H1 (cell line): ENCODE results near the gene SLC35F3. TPM values are rescaled to one million over a fixed set of nuclear protein-coding genes. Genes with fewer than 3 reads are reported as not detected.

ENCODE experiments used
- CTCF ChIA-PET: fragments of 300-600 bp; sonication (Branson Sonifier 250); formaldehyde crosslinking; loops from one replicate; lab custom pipeline; 2021; ENCODE audit not compliant: partially characterized antibody; lab: Charles Lee
- POLR2A ChIA-PET: fragments of 300-600 bp; sonication (Branson Sonifier 250); formaldehyde crosslinking; loops from one replicate; lab custom pipeline; 2021; ENCODE audit warnings: inconsistent platforms; ENCODE audit not compliant: partially characterized antibody; lab: Charles Lee
- DNase-seq, 2 experiments: peaks; one replicate each; pipeline versions ENCODE4 v3.0.0 to v3.0.0-alpha.2; 2010 to 2022; ENCODE audit warnings: low spot score in 2 of 2, low read depth in 1 of 2, mixed read lengths in 1 of 2
- FAIRE-seq: peaks from 2 replicates; lab custom pipeline; 2011; peaks lifted over from hg19 to GRCh38; lab: Jason Lieb, UNC
- H2AFZ ChIP-seq: 2 replicates; pipeline ENCODE4 v1.8.1; 2012; ENCODE audit warnings: low read length, inconsistent platforms
- H2AK5ac ChIP-seq: 2 replicates; pipeline ENCODE4 v1.6.1; 2013; ENCODE audit warnings: low read depth, low read length
- H2BK120ac ChIP-seq: replicated peaks from 2 replicates; pipeline ENCODE3; 2013; ENCODE audit warnings: low read depth, low read length, inconsistent platforms
- H2BK12ac ChIP-seq: 2 replicates; pipeline ENCODE4 v1.6.1; 2013; ENCODE audit warnings: low read depth, low read length
- H2BK15ac ChIP-seq: 2 replicates; pipeline ENCODE4 v1.6.1; 2013; ENCODE audit warnings: low read length
- H2BK20ac ChIP-seq: 2 replicates; pipeline ENCODE4 v1.6.1; 2013; ENCODE audit warnings: low read length
- H2BK5ac ChIP-seq: 2 replicates; pipeline ENCODE4 v1.6.1; 2013; ENCODE audit warnings: low read depth, low read length
- H3K14ac ChIP-seq: 2 replicates; pipeline ENCODE4 v1.6.1; 2013; ENCODE audit warnings: inconsistent platforms; ENCODE audit not compliant: insufficient read length
- H3K18ac ChIP-seq: 2 replicates; pipeline ENCODE4 v1.6.1; 2013; ENCODE audit warnings: low read length; ENCODE audit errors: extremely low read depth
- H3K23ac ChIP-seq: 2 replicates; pipeline ENCODE4 v1.6.1; 2013; ENCODE audit warnings: inconsistent platforms; ENCODE audit not compliant: insufficient read length
- H3K23me2 ChIP-seq: 2 replicates; pipeline ENCODE4 v1.6.1; 2013; ENCODE audit warnings: low read depth, low read length
- H3K27ac ChIP-seq: 2 replicates; pipeline ENCODE4 v1.6.1; 2011; ENCODE audit warnings: low read depth, low read length, inconsistent platforms
- H3K27me3 ChIP-seq, 4 experiments: replicated peaks in 1 of 4; 1 replicate in 1 of 4; 2 replicates in 3 of 4; pipeline versions ENCODE4 v1.6.1 to v1.8.1; 2011 to 2013; ENCODE audit warnings: low read length in 3 of 4, mild to moderate bottlenecking in 3 of 4, inconsistent platforms in 2 of 4, mixed read lengths in 2 of 4, moderate library complexity in 1 of 4; ENCODE audit not compliant: control insufficient read depth in 3 of 4, insufficient read depth in 3 of 4; ENCODE audit errors: extremely low read depth in 1 of 4
- H3K36me3 ChIP-seq, 4 experiments: 2 replicates each; pipeline versions ENCODE4 v1.6.1 to v1.8.1; 2011 to 2013; ENCODE audit warnings: mild to moderate bottlenecking in 4 of 4, low read length in 3 of 4, moderate library complexity in 2 of 4, control low read depth in 1 of 4, inconsistent platforms in 1 of 4; ENCODE audit not compliant: insufficient read depth in 4 of 4, control insufficient read depth in 2 of 4
- H3K4ac ChIP-seq: replicated peaks from 2 replicates; pipeline ENCODE3; 2013; ENCODE audit warnings: low read length, low read depth, mixed read lengths, inconsistent platforms; ENCODE audit not compliant: insufficient read length
- H3K4me1 ChIP-seq, 4 experiments: replicated peaks in 1 of 4; 1 replicate in 1 of 4; 2 replicates in 3 of 4; pipeline versions ENCODE4 v1.6.1 to v1.8.1; 2011 to 2013; ENCODE audit warnings: low read length in 3 of 4, inconsistent platforms in 2 of 4, mixed read lengths in 1 of 4; ENCODE audit not compliant: insufficient read depth in 4 of 4, control insufficient read depth in 3 of 4
- H3K4me2 ChIP-seq, 2 experiments: 2 replicates each; pipeline versions ENCODE4 v1.6.1 to v1.8.1; 2011 to 2013; ENCODE audit warnings: low read depth in 2 of 2, low read length in 2 of 2, control low read depth in 1 of 2, inconsistent platforms in 1 of 2, mild to moderate bottlenecking in 1 of 2; ENCODE audit not compliant: insufficient read depth in 1 of 2
- H3K4me3 ChIP-seq, 4 experiments: fragments of 200-600, 300-600 bp in 1 of 4; sonication (generic), shearing (Covaris generic), sonication (Bioruptor Twin) in 1 of 4; 2 replicates each; pipeline versions ENCODE4 v1.5.1 to v1.8.1; 2011 to 2016; ENCODE audit warnings: low read length in 4 of 4, low read depth in 3 of 4, control low read depth in 2 of 4, inconsistent platforms in 2 of 4, mild to moderate bottlenecking in 2 of 4, mixed read lengths in 1 of 4, moderate library complexity in 1 of 4; ENCODE audit not compliant: insufficient read depth in 2 of 4; ENCODE audit errors: extremely low read depth in 1 of 4
- H3K56ac ChIP-seq: replicated peaks from 2 replicates; pipeline ENCODE3; 2013; ENCODE audit warnings: low read depth, mild to moderate bottlenecking, mixed read lengths, low read length, inconsistent platforms; ENCODE audit not compliant: insufficient read length
- H3K79me1 ChIP-seq: 2 replicates; pipeline ENCODE4 v1.6.1; 2013; ENCODE audit warnings: low read depth, low read length, control low read depth
- H3K79me2 ChIP-seq, 2 experiments: 2 replicates each; pipeline versions ENCODE4 v1.6.1 to v1.8.1; 2012 to 2013; ENCODE audit warnings: low read length in 2 of 2, mild to moderate bottlenecking in 2 of 2, inconsistent platforms in 1 of 2; ENCODE audit not compliant: insufficient read depth in 2 of 2, control insufficient read depth in 1 of 2
- H3K9ac ChIP-seq, 4 experiments: replicated peaks in 1 of 4; 1 replicate in 1 of 4; 2 replicates in 3 of 4; pipeline versions ENCODE4 v1.6.1 to v1.8.1; 2011 to 2013; ENCODE audit warnings: low read depth in 3 of 4, low read length in 3 of 4, control low read depth in 2 of 4, mild to moderate bottlenecking in 2 of 4, moderate library complexity in 2 of 4, inconsistent platforms in 1 of 4; ENCODE audit errors: extremely low read depth in 1 of 4
- H3K9me3 ChIP-seq, 2 experiments: 2 replicates each; pipeline versions ENCODE4 v1.6.1 to v1.8.1; 2012 to 2013; ENCODE audit warnings: mild to moderate bottlenecking in 2 of 2, moderate library complexity in 2 of 2, control low read depth in 1 of 2, inconsistent platforms in 1 of 2, low read depth in 1 of 2, low read length in 1 of 2, mixed read lengths in 1 of 2; ENCODE audit not compliant: insufficient read depth in 2 of 2
- H4K20me1 ChIP-seq, 2 experiments: replicated peaks in 1 of 2; 2 replicates each; pipeline versions ENCODE3 to v1.8.1; 2011 to 2013; ENCODE audit warnings: inconsistent platforms in 2 of 2, low read length in 2 of 2, mild to moderate bottlenecking in 1 of 2; ENCODE audit not compliant: insufficient read depth in 2 of 2, control insufficient read depth in 1 of 2
- H4K5ac ChIP-seq: 2 replicates; pipeline ENCODE4 v1.6.1; 2013; ENCODE audit warnings: low read length, low read depth, mixed read lengths, inconsistent platforms; ENCODE audit not compliant: insufficient read length
- H4K8ac ChIP-seq: 2 replicates; pipeline ENCODE4 v1.8.0; 2013; ENCODE audit warnings: mild to moderate bottlenecking, moderate library complexity, low read length, inconsistent platforms; ENCODE audit not compliant: insufficient read depth; ENCODE audit errors: extremely low read depth
- H4K91ac ChIP-seq: replicated peaks from 2 replicates; pipeline ENCODE3; 2013; ENCODE audit warnings: low read length, mixed read lengths, inconsistent platforms; ENCODE audit not compliant: insufficient read length
- CBX8 ChIP-seq: fragments of 300-800, 300-1000 bp; sonication (generic); IDR thresholded peaks from 2 replicates; pipeline ENCODE4 v1.7.1; 2016; ENCODE audit warnings: low read depth, low read length, borderline replicate concordance
- CHD2 ChIP-seq: IDR thresholded peaks from 2 replicates; pipeline ENCODE4 v1.6.1; 2012; ENCODE audit warnings: low read length, improper control_type of control experiment
- CTBP2 ChIP-seq: IDR thresholded peaks from 2 replicates; pipeline ENCODE4 v1.7.0; 2011; ENCODE audit warnings: borderline replicate concordance, mild to moderate bottlenecking, moderate library complexity, mixed read lengths, low read length; ENCODE audit not compliant: insufficient read depth, insufficient read length
- HDAC2 ChIP-seq, 2 experiments: fragments of 300-600 bp in 1 of 2; sonication (generic) in 1 of 2; IDR thresholded peaks; 2 replicates each; pipeline ENCODE4 v1.6.1; 2011 to 2012; ENCODE audit warnings: low read depth in 2 of 2, low read length in 2 of 2, mild to moderate bottlenecking in 2 of 2, moderate library complexity in 2 of 2, borderline replicate concordance in 1 of 2, inconsistent platforms in 1 of 2
- KDM4A ChIP-seq: IDR thresholded peaks from one replicate; pipeline ENCODE4 v1.7.1; 2012; ENCODE audit warnings: low read depth, mild to moderate bottlenecking, moderate library complexity, low read length, inconsistent platforms; ENCODE audit not compliant: severe bottlenecking
- NANOG ChIP-seq: IDR thresholded peaks from 2 replicates; pipeline ENCODE4 v1.6.1; 2011; ENCODE audit warnings: low read length, low read depth, mild to moderate bottlenecking, inconsistent platforms; ENCODE audit not compliant: insufficient read depth, poor library complexity, severe bottlenecking
- POU5F1 ChIP-seq: IDR thresholded peaks from 2 replicates; pipeline ENCODE4 v1.6.1; 2011; ENCODE audit warnings: low read depth, mild to moderate bottlenecking, low read length, moderate library complexity
- RFX5 ChIP-seq: IDR thresholded peaks from 2 replicates; pipeline ENCODE4 v1.6.1; 2011; ENCODE audit warnings: low read depth, low read length, improper control_type of control experiment, borderline replicate concordance
- RNF2 ChIP-seq: fragments of 200-900, 300-1000 bp; sonication (generic); IDR thresholded peaks from 2 replicates; pipeline ENCODE4 v1.7.1; 2016; ENCODE audit warnings: borderline replicate concordance, low read depth, mild to moderate bottlenecking, antibody characterized with exemption, low read length; ENCODE audit not compliant: poor library complexity, severe bottlenecking; ENCODE audit errors: missing control alignments
- SIRT6 ChIP-seq: IDR thresholded peaks from one replicate; pipeline ENCODE4 v1.7.1; 2012; ENCODE audit warnings: low read length, inconsistent platforms
- TAF7 ChIP-seq: optimal IDR thresholded peaks from 2 replicates; pipeline ENCODE3; 2011; ENCODE audit warnings: low read depth, mild to moderate bottlenecking, inconsistent platforms, low read length, moderate library complexity, borderline replicate concordance
- TBP ChIP-seq: IDR thresholded peaks from 2 replicates; pipeline ENCODE4 v1.6.1; 2011; ENCODE audit warnings: low read depth, low read length, improper control_type of control experiment
- ZNF274 ChIP-seq: IDR thresholded peaks from 2 replicates; pipeline ENCODE4 v1.7.0; 2012; ENCODE audit warnings: low read length, borderline replicate concordance; ENCODE audit errors: extremely low read depth
- whole genome bisulfite sequencing, 2 experiments: shearing (Covaris generic) in 1 of 2; methylation state at CpG; one replicate each; pipeline versions ENCODE4 v1.1.6 to v1.1.7; 2013 to 2015; ENCODE audit warnings: low lambda C conversion rate in 2 of 2, mixed read lengths in 2 of 2, inconsistent platforms in 1 of 2, low coverage in 1 of 2, missing lambda C conversion rate in 1 of 2; ENCODE audit not compliant: insufficient replicate concordance in 2 of 2, insufficient coverage in 1 of 2, insufficient read length in 1 of 2; ENCODE audit errors: extremely low coverage in 1 of 2, missing lambda C conversion rate in 1 of 2; 5-methylcytosine and 5-hydroxymethylcytosine counted together
- polyA plus RNA-seq, 7 experiments: library from polyadenylated mRNA; depleted of rRNA in 3 of 7; stranded (reverse) in 5 of 7; unstranded in 2 of 7; fragments of >200 nt in 5 of 7; fragments of 200-250 nt in 2 of 7; gene quantifications; 1 replicate in 5 of 7; 2 replicates in 1 of 7; 4 replicates in 1 of 7; pipeline versions ENCODE4 v1.2.1 to v1.2.3, GENCODE V29; 2011 to 2013; ENCODE audit warnings: missing spikeins in 2 of 7, mixed read lengths in 2 of 7
- total RNA-seq: library from RNA; stranded (reverse); fragmentation: NEBNext Ultra II Directional; extraction: Animal tissue kit (Norgen Biotek cat#: 25700); gene quantifications from 2 replicates; pipeline ENCODE4 v1.2.1, GENCODE V29; 2021

Gene SLC35F3
- total and polyA plus RNA-seq, 2 of the 8 experiments (the other 6 are each of a cell fraction or from before 2014, with no cell fraction given) = 0.78 to 1.2 TPM

GRCh38 chr1:233940908-233941307, 36.4 kb downstream of the SLC35F3 start:
- no peak overlapping the region for H3K23ac ChIP-seq
- H3K79me2 ChIP-seq = no peaks in the 10 kb centered on the region
- no peak overlapping the region for H3K56ac ChIP-seq
- no peak overlapping the region for H2AFZ ChIP-seq
- H3K4me3 ChIP-seq = no peak overlapping the region
- no peak overlapping the region for H2BK20ac ChIP-seq
- no peak overlapping the region for H2BK120ac ChIP-seq
- no peak for DNase-seq
- no peak overlapping the region for H4K5ac ChIP-seq
- H4K8ac ChIP-seq = no peak overlapping the region
- CTCF ChIA-PET = no interaction called here
- no peak overlapping the region for H2BK5ac ChIP-seq
- no peaks in the 10 kb centered on the region for H3K27me3 ChIP-seq
- H3K14ac ChIP-seq = no peak overlapping the region
- peaks cover 8% of the 10 kb centered on the region; the same call in 1 of the 2 replicates for H3K23me2 ChIP-seq
- POLR2A ChIA-PET = no interaction called here
- no peaks in the 10 kb centered on the region for H3K79me1 ChIP-seq
- no peaks in the 10 kb centered on the region; a peak in 1 of 7 replicates for H3K4me1 ChIP-seq
- H2AK5ac ChIP-seq = no peak overlapping the region
- no peak overlapping the region for H2BK15ac ChIP-seq
- H3K18ac ChIP-seq = no peak overlapping the region
- TF ChIP-seq NANOG (no peak), CTBP2 (no peak), KDM4A (no peak), HDAC2 (IDR thresholded peaks at IDR 0.05; ENCODE audit: borderline replicate concordance in 1 of 2, low read depth in 2 of 2, low read length in 2 of 2) (no peak), RFX5 (no peak), RNF2 (no peak), CHD2 (no peak), TBP (no peak), CBX8 (no peak), ZNF274 (no peak), SIRT6 (no peak), TAF7 (no peak), POU5F1 (no peak)
- TF ChIP-seq, all 59 proteins: peak for 0
- no peak overlapping the region for H3K4me2 ChIP-seq
- no peak overlapping the region for H4K91ac ChIP-seq
- FAIRE-seq = no peak
- H3K9ac ChIP-seq = no peak overlapping the region
- H3K36me3 ChIP-seq = no peaks in the 10 kb centered on the region
- H2BK12ac ChIP-seq = no peak overlapping the region
- H3K9me3 ChIP-seq = no peaks in the 10 kb centered on the region
- H3K27ac ChIP-seq = no peak overlapping the region
- peaks cover 0 to 1% of the 10 kb centered on the region in 2 experiments for H4K20me1 ChIP-seq
- H3K4ac ChIP-seq = no peak overlapping the region
- 97% methylated on average over 5 of the region's 5 CpGs; no CpG with 5 or more reads in 1 of the 2 experiments for WGBS, 2 experiments
